Activated T-helper 1 cell treated with anti-CD3 and anti-CD28 coated beads, Interleukin-2, amount 50 U/mL, for 16 hours (primary cell): Measurements from ENCODE around the gene PCLO.
"Not testable (repeated sequence)": the region's sequence is repeated elsewhere in the genome, so short reads cannot be mapped to it uniquely, and the experiment has no call there.

ENCODE experiments used
- DNase-seq, 2 donors: peaks; one replicate each; pipeline ENCODE4 v3.0.0-alpha.2; 2020; ENCODE audit warnings: low read depth in 1 of 2, low spot score in 1 of 2

Gene PCLO

DNA sequence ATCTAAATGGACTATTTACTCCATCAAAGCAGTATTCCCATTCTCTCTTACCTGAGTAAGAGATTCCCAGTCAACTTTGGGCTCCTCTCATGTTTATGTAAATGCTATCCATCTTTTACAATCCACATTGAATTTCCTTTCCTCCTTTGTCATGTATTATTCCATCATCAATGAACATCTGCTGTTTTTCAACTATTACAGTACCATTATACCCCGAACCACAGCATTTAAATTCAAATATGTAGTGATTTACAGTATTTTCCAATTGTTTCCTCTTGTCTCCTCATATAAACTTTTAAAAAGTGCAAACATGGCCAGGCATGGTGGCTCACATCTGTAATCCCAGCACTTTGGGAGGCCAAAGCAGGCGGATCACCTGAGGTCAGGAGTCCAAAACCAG lies 20.3 kb downstream of the PCLO start:
- no peak for DNase-seq

DNA sequence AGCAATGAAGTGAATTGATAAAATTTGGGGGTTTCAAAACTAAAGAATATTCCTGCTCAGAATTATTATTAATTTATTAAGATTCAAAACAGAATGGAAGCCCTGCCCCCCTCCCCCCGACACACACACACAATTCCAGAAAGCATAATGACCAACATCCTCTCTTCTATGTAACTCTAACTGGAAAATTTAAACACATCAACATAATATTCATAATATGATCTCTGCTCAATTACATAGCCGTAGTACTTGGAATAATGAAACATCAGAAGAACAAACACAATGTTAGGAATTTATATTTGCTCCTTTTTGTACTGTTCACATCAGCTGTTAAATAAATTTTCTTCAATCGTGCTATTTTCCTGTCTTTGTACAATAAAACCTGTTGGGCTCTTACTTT lies 20.8 kb downstream of the PCLO start:
- DNase-seq, result no peak

DNA sequence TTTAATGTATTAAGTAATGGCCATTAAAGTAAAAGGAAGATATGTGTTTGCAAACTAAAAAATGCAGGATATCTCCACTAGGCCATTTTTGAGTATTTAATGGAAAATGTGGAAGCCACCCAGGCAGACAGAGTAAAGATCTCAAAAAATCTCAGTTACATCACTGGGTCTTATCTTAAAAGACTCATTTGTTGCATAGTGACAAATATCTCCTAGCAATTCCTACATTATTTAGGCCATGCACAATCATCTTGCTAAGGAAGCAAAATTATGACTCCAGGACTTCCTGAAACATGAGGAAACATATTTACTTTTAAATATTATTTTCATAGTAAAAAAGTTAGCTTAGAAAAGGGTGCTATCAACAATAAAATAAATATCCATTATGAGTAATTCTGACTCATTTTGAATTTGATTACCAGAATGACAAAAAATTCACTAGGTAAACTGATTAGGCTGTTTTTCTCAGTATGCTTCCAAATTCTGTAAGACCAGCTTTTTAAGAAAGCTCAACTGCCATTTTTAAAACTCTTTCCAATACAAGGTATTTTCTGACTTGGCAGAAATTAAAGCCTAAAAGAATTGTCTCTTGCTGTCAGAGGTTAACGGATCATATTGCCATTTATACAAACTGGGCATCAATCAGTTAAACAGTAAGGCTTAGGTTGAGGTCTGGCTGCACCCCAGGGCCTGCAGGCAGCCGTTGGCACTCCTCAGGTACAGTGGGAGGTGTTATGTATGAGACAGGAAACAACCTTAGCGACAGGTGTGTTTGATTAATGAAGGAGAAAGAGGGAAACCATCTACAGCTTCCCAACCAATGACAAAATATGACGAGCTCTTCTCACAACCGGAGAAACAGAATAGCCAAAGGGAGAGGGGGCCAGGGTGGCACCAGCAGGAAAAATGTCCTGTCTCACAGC lies 31.8 kb downstream of the PCLO start:
- no peak for DNase-seq

DNA sequence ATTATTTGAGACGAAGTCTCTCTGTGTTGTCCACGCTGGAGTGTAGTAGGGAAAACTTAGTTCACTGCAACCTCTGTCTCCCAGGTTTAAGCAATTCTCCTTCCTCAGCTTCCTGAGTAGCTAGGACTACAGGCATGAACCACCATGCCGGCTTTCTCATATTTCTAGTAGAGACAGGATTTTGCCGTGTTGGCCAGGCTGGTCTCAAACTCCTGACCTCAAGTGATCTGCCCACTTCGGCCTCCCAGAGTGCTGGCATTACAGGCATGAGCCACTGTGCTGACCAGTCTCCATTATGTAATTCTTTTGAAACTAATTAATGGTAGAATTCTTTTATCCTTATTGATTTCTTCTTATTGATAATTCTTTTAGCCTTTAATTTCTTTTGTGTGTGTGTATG lies 32.5 kb downstream of the PCLO start:
- DNase-seq, result no peak

DNA sequence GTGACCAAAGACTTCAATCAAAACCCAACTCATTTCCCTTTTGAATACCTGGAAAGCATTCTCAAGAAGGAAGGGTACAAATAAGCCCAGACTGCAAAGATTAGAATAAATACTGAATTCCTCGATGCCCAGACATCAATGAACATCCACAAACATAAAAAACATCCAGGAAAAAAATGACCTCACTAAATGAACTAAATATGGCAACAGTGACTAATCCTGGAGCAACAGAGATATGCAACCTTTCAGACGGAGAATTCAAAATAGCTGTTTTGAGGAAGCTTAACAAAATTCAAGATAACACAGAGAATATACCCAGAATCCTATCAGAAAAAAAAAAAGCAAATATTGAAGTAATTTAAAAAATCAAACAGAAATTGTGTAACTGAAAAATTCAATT lies 43.2 kb downstream of the PCLO start:
- no peak for DNase-seq

DNA sequence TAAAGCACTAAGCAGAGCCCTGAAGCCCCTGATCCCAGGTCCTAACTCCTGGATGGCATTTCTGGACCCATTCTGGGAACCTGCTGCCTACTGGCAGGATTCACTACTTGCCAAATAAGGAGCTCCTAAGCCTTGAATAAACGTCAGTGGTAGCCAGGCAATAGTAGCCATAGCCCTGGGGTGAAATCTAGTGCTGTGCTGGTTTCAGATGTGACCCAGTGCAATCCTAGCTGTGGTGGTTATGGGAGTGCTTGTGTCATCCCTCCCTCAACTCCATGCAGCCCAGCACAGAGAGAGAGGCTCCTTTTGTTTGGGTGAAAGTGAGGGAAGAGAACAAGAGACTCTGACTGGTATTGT lies 43.7 kb downstream of the PCLO start:
- no peak for DNase-seq

DNA sequence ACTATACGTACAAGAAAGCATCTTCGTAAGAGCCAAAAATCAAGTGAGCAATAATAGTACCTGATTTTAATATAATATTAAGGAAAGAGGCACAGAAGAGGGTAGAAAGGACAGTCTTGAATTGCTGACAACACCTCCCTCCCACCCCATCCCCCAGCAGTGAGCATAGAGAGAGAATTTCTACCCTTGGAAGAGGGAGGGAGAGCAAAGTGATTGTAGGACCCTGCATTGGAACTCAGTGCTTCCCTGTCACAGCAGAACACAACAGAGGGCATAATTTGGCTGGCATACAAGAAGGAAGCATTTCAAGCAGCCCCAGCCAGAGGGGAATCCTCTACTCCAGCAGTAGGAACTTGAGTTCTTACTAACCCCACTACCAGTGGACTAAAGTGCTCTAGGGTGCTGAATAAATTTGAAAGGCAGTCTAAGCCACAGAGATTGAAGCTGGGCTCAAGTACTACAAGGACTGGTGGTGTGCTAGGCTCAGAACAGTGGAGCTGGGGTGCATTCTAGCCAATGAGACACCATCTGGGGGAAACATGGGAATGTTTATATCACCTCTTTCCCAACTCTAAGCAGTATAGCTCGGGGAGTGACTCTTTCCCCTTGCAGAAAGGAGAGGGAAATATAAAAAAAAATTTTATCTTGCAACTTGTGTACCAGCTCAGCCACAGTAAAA lies 44.2 kb downstream of the PCLO start:
- no peak for DNase-seq

DNA sequence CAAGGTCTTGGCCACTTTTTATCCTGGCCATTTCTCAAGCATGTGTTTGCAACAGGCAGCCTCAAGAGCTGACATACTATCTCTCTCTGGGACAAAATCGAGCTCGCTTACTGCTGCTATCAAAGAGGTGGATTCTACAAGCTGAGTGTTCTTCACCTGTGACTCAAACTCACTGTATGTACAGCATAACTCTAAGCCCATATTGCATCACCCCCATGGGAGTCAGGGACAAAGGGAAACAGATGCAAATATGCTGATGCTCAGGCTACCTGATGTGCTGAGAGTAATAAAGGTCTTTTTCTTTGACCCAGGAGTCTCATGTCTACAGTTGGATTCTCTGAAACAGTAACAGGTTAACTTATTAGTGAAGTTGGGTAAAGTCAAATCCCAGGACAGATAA lies 45.2 kb downstream of the PCLO start:
- DNase-seq, result no peak

DNA sequence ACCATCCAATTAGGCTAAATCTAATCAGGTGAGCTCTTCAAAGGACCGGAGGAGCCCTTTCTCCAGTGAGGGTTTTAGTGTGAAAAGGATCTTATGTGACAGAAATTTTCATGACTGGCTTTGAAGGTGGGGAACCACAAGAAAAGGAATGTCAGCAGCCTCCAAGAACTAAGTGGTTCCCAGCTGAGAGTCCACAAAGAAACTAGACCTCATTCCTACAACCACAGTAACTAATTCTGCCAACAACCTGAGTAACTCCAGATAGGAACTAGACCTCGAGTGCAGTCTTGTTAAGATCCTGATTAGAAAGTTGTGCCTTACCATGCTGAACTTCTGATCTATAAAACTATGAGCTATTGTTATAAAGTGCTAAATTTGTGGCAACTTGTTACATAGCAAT lies 51.3 kb downstream of the PCLO start:
- no peak for DNase-seq

DNA sequence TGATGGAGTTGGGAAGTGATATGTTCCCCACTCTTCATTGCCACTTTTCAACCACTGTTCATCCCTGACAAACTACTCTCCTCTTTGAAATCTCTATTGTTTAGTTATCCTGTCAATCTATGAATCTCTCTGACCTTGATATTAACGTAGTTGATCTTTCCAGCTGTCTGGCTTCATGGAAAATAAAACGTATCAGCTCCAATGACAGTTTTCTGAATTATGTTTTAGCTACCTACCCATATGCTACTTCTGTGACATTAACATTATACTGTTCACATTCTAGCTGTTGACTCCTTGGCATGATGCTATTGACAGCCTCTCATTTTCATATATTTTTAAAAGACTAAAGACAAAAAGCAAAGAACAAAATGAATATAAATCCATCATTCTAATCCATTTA lies 53.3 kb downstream of the PCLO start:
- DNase-seq, result no peak

DNA sequence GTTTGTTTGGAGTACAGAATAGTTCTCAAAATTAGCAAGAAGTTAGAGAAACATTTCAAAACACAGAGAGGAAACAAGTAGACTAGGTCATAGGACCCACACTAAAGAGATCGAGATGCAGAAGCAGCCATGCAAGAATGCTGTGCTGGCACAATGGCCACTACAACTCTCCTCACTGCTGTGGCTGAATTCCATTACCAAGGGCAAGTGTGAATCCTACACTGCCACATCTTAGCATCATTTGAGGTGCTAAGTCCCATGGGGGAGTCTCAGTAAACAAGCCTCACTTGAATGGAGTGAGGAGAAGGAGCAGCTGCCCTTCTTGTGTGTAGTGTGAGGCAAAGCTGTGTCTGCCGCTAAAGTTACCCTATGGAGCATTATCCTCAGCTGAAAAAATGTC lies 56.7 kb downstream of the PCLO start:
- no peak for DNase-seq

DNA sequence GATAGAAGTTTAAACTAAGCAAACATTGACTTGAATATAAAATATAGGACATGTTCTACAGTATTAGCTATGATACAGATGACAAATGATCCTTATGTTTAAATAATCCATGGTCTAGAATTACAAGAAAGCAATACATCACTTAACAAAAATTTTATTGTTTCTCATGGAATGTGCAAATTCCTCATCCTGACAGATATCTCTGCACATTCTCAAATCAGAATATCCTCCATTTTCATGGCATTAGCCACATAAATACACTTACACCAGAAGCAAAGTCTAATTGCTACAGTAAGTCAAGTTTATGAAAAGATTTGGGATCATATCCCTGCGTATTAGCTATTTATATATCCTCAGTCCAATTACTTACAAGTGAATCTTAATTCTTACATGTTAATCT lies 57.6 kb downstream of the PCLO start:
- DNase-seq, result no peak

DNA sequence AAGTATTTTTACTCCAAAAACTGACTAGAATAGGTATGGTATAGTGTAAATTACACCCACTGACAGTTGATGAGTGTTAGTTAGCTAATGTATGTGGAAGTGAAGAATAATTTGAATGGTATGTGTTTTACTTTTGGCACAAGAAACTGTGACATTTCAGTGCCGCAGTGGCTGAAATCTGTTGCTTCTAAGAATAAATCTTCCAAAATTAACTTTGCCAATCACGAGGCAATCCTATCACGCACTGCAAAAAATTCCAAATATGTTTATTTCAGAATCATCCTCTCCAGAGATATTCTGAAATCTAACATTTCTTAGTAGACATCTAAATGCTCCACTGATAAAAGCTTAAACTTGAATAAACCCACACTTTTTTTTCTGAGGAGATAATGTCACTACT lies 61.2 kb downstream of the PCLO start:
- DNase-seq, result no peak

DNA sequence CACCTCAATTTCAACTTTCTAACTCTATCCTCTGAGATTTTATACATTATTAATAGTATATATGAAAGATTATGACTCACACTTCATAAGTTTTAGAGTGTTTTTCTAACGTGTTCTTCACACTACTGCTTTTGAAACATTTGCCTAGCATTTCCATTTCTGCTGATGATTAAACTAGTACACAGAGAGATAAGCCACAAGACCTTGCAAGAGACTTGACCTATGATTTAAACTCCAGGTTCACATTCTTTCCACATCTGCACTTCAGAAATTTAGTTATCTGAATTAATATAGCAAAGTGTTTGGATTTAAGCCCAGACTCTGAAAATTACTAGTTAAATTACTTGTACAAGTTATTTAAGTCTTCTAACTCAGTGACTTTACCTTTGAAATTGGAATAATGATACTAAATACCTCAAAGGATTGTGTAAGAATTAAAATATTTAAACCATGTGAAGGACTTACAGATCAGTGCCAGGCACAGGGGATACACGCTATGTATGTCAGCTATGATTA lies 66.6 kb downstream of the PCLO start:
- DNase-seq, result no peak

DNA sequence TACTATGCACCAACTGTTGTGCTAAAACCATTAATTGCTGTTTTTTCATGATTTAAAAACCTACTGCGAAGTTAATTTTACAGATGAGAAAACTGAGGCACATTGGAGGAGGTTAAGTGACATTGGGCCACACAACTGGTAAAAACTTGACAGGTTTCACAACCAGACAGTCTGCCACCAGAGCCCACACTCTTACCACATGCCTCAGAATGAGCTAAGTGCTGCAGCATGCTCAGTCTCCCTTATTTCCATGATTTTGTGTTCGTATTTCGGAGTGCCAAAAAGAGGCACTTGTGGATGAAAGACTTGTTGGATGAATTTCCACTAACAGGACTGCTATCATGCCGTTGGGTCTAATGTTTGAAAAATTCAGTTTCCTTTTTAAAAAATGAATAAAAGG lies 77.4 kb downstream of the PCLO start:
- no peak for DNase-seq

DNA sequence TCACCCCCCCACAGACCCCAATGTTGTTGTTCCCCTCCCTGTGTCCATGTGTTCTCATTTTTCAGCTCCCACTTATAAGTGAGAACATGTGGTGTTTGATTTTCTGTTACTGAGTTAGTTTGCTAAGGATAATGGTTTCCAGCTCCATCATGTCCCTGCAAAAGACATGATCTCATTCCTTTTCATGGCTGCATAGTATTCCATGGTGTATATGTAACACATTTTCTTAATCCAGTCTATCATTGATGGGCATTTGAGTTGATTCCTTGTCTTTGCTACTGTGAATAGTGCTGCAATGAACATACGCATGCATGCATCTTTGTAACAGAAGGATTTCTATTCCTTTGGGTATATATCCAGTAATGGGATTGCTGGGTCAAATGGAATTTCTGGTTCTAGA lies 82.8 kb downstream of the PCLO start:
- not testable (repeated sequence) for DNase-seq

DNA sequence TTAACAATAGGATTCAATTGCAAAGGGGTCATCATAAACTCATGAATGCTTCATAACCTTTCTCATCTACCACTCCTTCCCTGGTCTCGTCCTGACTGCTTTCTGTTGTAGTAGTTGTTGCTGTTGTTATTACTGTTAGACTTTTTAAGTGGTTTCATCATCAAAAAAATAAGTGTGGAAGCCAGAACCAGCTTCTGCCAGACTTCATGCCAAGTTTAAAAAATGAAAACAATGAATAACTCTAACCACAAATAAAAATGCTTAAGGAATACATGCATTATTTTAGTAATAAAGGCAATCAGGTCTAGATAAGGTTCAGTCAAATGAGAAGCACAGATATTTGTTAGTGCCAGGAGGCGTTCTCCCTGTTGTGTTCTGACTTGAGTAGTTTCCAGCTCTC lies 85.4 kb downstream of the PCLO start:
- DNase-seq, result no peak

DNA sequence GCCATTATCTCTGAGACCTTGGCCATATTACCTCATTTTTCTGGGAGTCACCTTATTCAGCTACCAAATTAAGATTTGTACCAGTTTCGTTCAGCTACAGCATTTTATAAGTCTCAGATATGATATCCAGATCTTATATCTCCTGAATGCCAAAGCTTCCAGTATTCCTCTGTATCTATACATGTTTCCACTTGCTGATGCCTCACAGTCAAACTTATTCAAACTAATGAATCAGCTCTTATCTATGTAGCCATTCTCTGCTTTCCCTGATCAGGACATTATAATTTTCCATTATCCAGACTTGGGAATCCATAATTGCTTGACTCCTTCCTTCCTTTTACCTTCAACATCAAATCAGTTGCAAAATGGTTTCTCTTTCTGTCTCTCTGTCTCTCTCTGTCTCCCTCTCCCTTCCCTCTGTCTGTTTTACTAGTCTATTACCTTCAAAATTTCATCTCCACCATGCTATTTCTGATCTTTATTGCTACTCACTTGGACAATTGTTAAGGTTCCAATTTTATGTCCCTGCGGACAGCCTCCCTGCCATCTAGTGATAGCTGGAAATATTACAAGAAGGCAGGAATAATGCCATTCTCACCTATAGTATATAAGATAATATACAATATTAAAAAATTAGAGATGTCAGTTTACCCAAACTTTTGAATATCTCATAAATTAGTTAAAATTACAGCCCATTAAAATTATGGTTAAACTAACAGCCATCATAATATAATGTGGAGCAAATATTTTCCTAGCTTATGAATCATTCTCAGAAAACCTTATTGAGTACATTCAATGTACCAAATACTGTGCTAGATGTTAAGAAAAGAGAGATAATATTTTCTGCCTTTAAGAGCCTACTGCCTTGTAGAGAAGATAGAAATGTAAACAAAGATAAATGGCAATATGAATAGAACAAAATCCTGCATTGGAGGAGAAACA lies 89.8 kb downstream of the PCLO start:
- no peak for DNase-seq

DNA sequence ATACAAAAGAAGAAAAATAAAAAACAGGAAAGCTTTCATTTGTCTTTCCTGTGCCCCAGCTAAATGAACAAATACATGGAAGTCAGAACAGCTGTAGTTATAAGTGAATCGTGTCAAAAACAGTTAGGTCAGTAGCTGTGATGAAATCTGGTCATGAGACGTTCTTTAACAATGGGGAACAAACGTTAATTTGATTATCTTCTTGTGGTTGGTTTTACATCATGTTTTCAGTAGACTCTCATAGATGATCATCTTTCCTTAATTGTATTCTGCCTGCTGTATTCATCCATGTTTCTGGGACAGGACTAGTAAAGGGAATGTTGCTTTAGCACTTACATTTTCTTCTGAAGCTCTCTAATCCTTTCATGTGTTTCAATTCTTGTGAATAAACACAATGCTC lies 97.0 kb downstream of the PCLO start:
- no peak for DNase-seq

DNA sequence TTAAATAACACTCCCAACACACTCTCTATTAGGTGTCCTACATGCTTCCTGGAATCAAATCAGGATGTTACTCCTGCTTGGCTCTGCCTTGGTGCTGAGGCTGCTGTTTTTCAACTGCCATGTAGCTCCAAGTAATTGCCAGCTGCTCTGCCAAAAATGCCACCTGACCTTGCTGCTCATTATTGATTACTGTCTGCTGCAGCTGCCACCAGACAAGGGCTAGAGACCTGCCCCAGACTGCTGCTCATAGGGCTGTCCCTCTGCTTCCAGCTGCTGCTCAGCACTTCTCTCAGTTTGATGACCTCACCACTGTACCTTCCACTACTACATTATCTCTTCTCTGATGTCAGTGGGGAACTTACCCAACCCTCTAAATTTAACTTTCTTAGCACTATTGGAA lies 102.5 kb downstream of the PCLO start:
- no peak for DNase-seq

DNA sequence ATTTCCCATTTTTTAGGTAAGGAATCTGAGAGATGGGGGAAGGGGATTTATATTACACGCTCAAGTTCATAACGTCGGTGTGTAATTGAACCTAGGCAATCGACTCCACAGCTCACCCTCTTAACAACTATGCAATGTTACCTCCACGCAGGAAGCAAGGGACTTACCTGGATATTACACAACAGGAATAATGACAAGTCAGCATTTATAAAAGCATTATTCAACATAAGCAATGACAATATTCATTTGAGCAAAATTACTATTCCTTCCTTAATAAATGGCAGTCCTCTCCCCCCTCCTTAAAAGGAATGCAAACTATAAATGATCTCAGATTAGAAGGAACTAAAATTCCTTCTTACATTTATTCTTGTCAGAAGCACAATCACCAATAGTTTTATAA lies 104.0 kb downstream of the PCLO start:
- no peak for DNase-seq

DNA sequence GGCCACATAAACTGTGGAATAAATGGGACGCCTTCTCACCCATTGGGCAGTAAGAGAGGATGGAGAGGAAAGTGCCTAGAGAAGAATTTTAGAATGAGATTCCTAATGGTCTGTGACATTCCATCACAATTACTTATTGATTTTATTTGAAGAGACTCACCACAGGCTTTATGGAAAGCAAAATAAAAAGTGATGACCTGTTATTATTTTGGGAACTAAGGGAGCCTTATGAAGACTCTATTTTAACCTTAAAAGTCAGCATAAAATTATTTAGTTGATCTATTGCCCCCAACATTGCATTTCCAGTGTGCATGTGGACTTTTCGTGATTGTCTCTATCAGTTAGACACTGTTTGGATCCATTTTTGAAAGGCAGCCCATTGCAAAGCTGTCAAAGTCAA lies 107.5 kb downstream of the PCLO start:
- no peak for DNase-seq
